NOMO-1 treated with DMSO at 0.1 percent for 48 hours (cell line): ENCODE data around the gene EMILIN2.
"Not testable (repeated sequence)": the region's sequence is repeated elsewhere in the genome, so short reads cannot be mapped to it uniquely, and the experiment has no call there.

Experiments used
- DNase-seq: peaks from one replicate; lab custom pipeline; 2025; ENCODE audit not compliant: unreplicated experiment; lab: John Stamatoyannopoulos, UW

EMILIN2 gene

DNA sequence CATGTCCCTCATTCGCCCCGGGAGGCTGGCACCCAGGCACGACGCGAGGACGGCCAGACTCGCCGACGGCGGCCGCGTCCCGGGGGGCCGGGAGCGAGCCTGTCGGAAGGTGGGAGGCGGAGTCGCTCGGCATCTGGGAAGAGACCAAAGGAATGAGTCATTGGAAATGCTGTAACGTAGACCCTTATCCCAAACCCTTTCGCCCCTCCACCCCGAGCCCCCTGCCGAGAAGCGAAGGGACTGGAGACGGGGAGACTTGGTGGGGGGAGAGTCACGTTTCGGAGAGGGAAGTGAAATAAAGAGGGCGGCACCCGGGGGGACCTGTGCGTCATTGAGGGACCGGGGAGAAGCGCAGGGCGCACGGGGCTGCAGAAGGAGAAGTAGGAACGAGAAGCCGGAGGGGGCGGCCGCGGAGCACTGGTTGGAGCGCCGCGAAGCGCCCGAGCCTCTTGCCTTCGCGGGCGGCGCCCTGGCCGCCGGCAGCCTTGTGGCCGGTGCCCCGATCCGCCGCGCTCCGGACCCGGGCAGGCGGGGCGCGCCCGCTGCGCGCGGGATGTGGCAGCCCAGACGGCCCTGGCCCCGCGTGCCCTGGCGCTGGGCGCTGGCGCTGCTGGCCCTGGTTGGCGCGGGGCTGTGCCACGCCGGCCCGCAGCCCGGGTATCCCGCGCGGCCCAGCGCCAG lies at the start of gene EMILIN2:
TSS of gene EMILIN2 (plus strand) at position 371 of the 681 bp plus-strand sequence. CDS start at position 554, 183 bp downstream.
- DNase-seq: no peak

DNA sequence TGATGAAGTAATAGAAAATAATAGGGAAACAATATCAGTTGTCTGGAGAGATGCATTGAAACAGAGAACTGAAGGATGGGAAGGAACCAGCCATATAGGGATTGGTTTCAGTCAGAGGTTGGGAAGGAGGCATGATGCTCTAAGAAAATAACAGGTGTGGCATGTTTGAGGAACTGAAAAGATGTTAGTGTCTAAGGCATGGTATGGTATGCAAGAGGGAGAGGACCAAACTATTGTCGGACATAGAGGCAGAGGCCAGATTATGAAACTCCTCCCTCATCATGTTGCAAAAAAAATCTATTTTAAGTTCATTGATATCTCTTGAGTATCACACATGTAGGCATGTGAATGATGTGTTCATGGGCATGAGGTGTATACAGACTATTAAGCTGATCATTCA lies 48.9 kb upstream of the EMILIN2 start:
- no peak for DNase-seq

DNA sequence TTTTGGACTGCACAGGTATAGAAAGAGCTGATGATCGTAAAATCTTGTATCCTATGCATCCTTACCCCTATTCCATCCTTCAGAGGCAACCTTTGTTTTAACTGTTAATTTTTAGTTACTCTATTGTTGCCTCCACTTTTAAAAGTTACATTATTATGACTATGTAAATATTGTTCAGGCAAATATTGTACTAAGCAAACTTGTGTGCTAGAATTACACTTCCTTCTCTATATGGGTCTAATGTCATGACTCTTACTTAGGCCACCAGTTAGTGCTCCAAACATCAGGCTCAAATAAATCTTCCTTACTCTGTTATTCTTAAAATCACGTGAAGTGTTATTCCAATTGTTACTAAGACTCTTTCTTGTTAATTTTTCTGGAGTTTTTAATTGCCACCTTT lies 47.4 kb upstream of the EMILIN2 start:
- DNase-seq: no peak

GRCh38 chr18:2805970-2806943 lies 40.5 kb upstream of the EMILIN2 start:
- no peak for DNase-seq

DNA sequence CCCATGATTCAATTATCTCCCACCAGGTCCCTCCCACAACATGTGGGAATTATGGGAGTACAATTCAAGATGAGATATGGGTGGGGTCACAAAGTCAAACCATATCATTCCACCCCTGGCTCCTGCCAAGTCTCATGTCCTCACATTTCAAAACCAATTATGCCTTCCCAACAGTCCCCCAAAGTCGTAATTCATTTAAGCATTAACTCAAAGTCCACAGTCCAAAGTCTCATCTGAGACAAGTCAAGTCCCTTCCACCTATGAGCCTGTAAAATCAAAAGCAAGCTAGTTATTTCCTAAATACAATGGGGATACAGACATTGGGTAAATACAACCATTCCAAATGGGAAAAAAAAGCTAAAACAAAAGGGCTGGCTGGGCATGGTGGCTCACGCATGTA lies 38.2 kb upstream of the EMILIN2 start:
- DNase-seq: not testable (repeated sequence)

DNA sequence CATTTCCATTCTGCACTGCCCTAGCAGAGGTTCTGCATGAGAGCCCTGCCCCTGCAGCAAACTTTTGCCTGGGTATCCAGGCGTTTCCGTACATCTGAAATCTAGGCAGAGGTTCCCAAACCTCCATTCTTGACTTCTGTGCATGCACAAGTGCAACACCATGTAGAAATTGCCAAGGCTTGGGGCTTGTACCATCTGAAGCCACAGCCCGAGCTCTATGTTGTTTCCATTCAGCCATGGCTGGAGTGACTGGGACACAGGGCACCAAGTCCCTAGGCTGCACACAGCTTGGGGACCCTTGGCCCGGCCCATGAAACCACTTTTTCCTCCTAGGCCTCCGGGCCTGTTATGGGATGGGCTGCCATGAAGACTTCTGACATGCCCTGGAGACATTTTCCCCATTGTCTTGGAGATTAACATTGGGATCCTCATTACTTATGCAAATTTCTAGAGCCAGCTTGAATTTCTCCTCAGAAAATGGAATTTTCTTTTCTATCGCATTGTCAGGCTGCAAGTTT lies 37.1 kb upstream of the EMILIN2 start:
- DNase-seq: not testable (repeated sequence)

DNA sequence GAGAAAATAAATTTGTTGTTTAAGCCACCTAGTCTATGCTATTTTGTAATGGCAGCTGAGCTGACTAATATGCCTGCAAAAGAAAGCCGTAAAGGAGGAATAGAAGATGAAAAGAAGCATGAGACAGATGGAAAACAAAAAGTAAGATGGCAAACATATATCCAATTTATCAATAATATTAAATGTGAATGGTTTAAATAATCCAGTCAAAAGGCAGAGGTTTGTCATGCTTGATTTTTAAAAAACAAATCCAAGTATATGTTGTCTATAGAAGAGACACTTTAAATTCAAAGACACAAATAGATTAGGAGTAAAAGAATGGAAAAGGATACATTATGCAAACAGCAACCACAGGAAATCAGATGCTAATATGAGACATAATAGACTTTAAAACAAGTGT lies 35.4 kb upstream of the EMILIN2 start:
- no peak for DNase-seq

DNA sequence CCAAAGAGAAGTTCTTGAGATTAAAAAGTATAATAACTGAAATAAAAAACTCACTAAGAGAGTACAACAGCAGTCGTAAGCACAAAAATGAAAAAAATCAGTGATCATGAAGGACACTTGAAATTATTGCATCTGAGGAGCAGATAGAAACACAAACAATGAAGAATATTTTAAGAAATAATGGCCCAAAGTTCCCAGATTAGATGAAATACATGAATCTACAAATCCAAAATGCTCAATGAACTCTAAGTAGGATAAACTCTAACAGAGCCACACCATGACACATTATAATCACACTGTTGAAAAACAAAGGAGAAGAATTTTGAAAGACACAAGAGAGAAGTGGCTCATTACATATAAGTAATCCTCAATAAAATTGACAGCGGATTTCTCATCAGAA lies 31.9 kb upstream of the EMILIN2 start:
- DNase-seq: no peak

DNA sequence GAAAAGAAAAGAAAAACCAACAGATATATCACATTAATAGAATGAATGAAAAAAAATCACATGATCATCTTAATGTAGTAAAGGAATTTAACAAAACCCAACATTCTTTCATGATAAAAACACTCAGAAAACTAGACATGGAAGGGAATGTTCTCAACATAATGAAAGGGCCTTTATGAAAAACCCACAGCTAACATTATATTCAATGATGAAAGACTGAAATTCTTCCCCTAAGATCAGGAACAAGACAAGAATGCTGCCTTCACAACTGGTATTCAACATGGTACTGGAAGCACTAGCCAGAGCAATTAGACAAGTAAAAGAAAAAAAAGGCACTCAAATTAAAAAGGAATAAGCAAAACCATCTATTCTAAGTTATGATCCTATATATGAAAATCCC lies 28.5 kb upstream of the EMILIN2 start:
- no peak for DNase-seq

GRCh38 chr18:2821695-2822094 lies 25.1 kb upstream of the EMILIN2 start:
- DNase-seq: no peak

DNA sequence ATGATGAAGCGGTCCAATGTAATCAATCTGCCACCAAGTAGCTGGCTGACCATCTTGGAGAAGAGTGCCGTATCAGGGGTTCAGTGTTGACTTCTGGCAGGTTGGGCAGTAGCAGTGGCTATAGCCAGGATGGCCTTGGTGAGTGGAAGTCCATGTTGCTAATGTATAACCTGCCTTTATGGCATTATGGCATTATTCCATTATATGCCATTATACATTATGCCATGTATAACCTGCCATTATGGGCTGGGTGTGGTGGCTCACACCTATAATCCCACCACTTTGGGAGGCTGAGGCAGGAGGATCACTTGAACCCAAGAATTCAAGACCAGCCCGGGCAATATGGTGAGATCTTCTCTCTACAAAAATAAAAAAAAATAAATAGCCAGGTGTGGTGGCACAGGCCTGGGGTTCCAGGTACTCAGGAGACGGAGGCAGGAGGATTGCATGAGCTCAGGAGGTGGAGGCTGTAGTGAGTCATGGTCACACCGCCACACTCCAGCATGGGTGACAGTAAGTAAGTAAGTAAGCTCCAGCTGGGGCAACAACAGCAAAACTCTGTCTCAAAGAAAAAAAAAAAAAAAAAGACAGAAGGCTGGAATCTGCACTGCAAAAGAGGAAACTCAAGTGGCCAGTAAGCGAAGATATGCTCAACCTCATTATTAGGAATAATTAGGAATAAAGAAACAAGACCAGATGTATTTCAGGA lies 24.4 kb upstream of the EMILIN2 start:
- DNase-seq: no peak

DNA sequence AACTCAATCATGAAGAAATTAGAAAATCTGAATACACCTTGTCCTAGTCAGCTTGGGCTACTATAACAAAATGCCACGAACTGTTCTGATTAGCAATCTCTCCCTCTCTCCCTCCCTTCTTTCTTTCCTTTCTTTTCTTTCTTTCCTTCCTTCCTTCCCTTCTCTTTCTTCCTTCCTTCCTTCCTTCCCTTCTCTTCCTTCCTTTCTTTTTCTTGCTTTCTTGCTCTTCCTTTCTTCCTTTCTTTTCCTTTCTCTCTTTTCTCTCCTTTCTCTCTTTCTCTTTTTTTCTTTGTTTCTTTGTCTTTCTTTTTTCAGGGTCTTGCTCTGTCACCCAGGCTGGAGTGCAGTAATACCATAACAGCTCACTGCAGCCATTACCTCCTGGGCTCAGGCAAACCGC lies 23.6 kb upstream of the EMILIN2 start:
- DNase-seq: no peak

DNA sequence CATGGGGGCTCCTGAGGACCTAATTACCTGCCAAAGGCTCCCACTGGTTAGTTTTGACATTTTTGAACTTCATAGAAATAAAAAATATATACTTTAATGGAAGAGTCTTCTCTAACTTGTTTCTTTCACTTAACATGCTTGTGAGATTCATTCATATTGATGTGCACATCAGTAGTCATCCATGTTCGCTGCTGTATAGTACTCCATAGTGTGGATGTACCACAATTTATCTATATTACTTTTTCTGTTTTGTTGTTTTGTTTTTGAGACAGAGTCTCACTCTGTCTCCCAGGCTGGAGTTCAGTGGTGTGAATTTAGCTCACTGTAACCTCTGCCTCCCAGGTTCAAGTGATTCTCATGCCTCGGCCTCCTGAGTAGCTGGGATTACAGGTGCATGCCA lies 22.8 kb upstream of the EMILIN2 start:
- no peak for DNase-seq

DNA sequence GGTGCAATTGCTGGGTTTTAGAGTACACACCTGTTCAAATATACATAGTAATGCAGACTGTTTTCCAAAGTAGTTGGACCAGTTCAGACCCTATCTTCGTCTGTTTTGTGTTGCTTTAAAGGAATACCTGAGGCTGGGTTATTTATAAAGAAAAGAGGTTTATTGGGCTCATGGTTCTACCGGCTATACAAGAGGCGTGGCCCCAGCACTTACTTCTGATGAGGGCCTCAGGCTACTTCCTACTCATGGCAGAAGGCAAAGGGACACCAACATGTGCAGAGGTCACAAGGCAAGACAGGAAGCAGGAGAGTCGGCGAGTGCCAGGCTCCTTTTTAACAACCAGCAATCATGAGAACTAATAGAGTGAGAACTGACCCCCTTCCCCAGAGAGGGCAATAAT lies 21.9 kb upstream of the EMILIN2 start:
- no peak for DNase-seq

DNA sequence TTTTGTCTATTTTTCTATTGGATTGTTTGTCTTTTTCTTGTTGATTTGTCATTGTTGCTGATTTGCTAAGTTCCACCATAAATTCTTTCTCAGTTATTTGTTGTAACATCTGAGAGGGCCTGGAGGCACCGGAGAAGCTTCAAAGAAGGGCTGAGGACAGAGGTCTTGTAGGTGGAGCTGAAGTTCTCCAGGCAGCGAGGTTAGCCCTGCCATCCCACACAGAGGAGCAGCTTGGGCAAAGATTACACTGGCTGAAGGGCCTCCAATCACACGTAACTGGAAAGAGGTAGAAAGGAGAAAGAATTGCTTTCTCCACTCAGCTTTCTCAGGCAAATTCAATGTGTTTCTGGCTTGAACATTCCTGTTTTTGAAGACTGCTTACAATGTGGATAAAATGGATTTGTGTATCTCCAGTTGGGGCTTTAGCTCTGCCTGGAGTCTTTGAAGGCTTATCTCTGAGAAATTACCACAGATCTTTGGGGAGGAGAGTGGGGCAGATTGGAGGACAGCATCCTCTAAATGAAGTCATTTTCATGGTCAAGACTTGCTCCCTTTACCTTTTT lies 21.1 kb upstream of the EMILIN2 start:
- no peak for DNase-seq

GRCh38 chr18:2826581-2826980 lies 20.2 kb upstream of the EMILIN2 start:
- DNase-seq: no peak

DNA sequence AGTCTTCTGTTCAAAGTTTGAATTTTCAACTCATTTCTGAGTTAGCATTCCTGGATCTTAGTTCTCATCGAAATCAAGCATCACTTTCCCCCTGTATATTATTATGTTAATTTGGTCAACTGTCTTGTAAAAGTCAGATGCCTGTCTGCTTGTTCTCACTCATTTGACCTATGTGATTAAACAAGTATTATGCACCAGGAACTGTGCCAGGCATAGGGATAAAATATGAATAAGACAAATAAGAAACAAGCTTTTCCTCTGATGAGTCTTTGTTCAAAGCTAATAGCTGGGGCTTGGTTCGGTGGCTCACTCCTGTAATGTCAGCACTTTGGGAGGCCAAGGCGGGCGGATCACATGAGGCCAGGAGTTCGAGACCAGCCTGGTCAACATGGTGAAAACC lies 19.7 kb upstream of the EMILIN2 start:
- no peak for DNase-seq

GRCh38 chr18:2836118-2836517 lies 10.7 kb upstream of the EMILIN2 start:
- DNase-seq: not testable (repeated sequence)

- not testable (repeated sequence) for DNase-seq
Measured at GRCh38 chr18:2837290-2837689, 9.5 kb upstream of the EMILIN2 start.

GRCh38 chr18:2839202-2839601 lies 7.6 kb upstream of the EMILIN2 start:
- no peak for DNase-seq

GRCh38 chr18:2840521-2840920 lies 6.3 kb upstream of the EMILIN2 start:
- no peak for DNase-seq
